ENCODE data around the gene SIX3. TPM values are rescaled to one million over a fixed set of nuclear protein-coding genes. Genes with fewer than 3 reads are reported as not detected.

Gene SIX3
- total RNA-seq, 1 donor from 2014 or later: not detected

GRCh38 chr2:44989176-44989575 is 47.7 kb downstream of the SIX3 start:
- H3K27ac ChIP-seq: no peak overlapping the region
- TF ChIP-seq, protein P1, sequence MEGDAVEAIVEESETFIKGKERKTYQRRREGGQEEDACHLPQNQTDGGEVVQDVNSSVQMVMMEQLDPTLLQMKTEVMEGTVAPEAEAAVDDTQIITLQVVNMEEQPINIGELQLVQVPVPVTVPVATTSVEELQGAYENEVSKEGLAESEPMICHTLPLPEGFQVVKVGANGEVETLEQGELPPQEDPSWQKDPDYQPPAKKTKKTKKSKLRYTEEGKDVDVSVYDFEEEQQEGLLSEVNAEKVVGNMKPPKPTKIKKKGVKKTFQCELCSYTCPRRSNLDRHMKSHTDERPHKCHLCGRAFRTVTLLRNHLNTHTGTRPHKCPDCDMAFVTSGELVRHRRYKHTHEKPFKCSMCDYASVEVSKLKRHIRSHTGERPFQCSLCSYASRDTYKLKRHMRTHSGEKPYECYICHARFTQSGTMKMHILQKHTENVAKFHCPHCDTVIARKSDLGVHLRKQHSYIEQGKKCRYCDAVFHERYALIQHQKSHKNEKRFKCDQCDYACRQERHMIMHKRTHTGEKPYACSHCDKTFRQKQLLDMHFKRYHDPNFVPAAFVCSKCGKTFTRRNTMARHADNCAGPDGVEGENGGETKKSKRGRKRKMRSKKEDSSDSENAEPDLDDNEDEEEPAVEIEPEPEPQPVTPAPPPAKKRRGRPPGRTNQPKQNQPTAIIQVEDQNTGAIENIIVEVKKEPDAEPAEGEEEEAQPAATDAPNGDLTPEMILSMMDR (IDR thresholded peaks at IDR 0.05): no peak
- H3K9me3 ChIP-seq: peaks cover 0 to 9% of the 10 kb centered on the region in 2 donors
- no peak overlapping the region for H3K4me3 ChIP-seq
- H3K36me3 ChIP-seq: no peaks in the 10 kb centered on the region
- intact Hi-C loops (cut with DNase I): no loop called here
- DNase-seq (ENCODE audit: low spot score in 2 of 2): no peak
- no peaks in the 10 kb centered on the region for H3K4me1 ChIP-seq
- no peaks in the 10 kb centered on the region for H3K27me3 ChIP-seq

- Histone ChIP-seq H3K9me3 (no peaks in the 10 kb centered on the region), H3K36me3 (no peaks in the 10 kb centered on the region), H3K27ac (no peak overlapping the region), H3K4me1 (no peaks in the 10 kb centered on the region), H3K27me3 (no peaks in the 10 kb centered on the region), H3K4me3 (no peak overlapping the region)
- DNase-seq (ENCODE audit: low spot score in 2 of 2): no peak
- intact Hi-C loops (cut with DNase I): no loop called here
- TF ChIP-seq, protein P1 (IDR thresholded peaks at IDR 0.05): no peak
Observed at GRCh38 chr2:44994377-44994776, 52.9 kb downstream of the SIX3 start.

Other genes with a start within 250 kb of the SIX3 start
- gene SIX2, start 67.8 kb downstream of the SIX3 start, total RNA-seq: 22.2 TPM